Measurements from ENCODE around the gene NCAM1.

The NCAM1 gene

DNA sequence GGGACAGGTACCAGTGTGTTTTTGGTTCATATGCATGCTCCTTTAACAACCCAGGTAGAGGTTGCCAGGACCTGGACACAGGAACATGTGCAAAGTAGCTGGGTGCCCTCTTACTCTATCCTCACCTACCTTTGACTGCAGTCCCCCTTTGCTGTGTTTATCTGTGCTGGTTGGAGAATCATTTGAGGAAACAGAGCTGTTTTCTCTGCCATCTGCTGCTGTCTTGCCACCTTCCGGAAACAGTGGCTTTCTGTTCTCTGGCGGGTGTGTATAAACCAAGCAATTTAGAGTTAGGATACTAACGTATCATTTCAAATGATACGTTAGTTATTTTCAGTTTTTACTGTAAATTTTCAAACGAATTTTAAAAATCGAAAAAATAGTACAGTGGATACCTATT is 181.3 kb downstream of the NCAM1 start:
- DNase-seq, result no peak
- H3K79me2 ChIP-seq (ENCODE audit: insufficient read depth, low read length), result no peaks in the 10 kb centered on the region
- no peak overlapping the region for H3K27ac ChIP-seq (ENCODE audit: low read length)
- H3K9me3 ChIP-seq (ENCODE audit: insufficient read depth, low read length, severe bottlenecking), result no peaks in the 10 kb centered on the region
- no peak overlapping the region for H2AFZ ChIP-seq (ENCODE audit: low read depth, low read length)
- H3K36me3 ChIP-seq (ENCODE audit: insufficient read depth, low read length), result no peaks in the 10 kb centered on the region
- H3K9ac ChIP-seq (ENCODE audit: low read depth, low read length), result no peak overlapping the region
- H3K4me1 ChIP-seq (ENCODE audit: insufficient read depth, low read length), result no peaks in the 10 kb centered on the region
- no peak overlapping the region for H3K4me3 ChIP-seq (ENCODE audit: low read depth in 1 of 2, low read length in 2 of 2)
- H3K4me2 ChIP-seq (ENCODE audit: insufficient read depth, low read length), result no peak overlapping the region
- H4K20me1 ChIP-seq (ENCODE audit: insufficient read depth, low read length), result no peaks in the 10 kb centered on the region
- TF ChIP-seq CTCF (IDR thresholded peaks at IDR 0.05; ENCODE audit: borderline replicate concordance, extremely low read depth, low read length, poor library complexity, severe bottlenecking) (no peak), EZH2 (IDR thresholded peaks at IDR 0.05; ENCODE audit: borderline replicate concordance, low read depth, low read length, severe bottlenecking) (no peak)
- no peak for ATAC-seq (ENCODE audit: insufficient read depth, low read depth)
- H3K27me3 ChIP-seq (ENCODE audit: insufficient read depth, low read length, poor library complexity), result peaks cover 15% of the 10 kb centered on the region

GRCh38 chr11:113147249-113147648 is 186.0 kb downstream of the NCAM1 start:
- Histone ChIP-seq H3K36me3 (ENCODE audit: insufficient read depth, low read length) (no peaks in the 10 kb centered on the region), H4K20me1 (ENCODE audit: insufficient read depth, low read length) (no peaks in the 10 kb centered on the region), H3K27me3 (ENCODE audit: insufficient read depth, low read length, poor library complexity) (peaks cover 2% of the 10 kb centered on the region), H3K9me3 (ENCODE audit: insufficient read depth, low read length, severe bottlenecking) (no peaks in the 10 kb centered on the region), H2AFZ (ENCODE audit: low read depth, low read length) (no peak overlapping the region), H3K9ac (ENCODE audit: low read depth, low read length) (no peak overlapping the region), H3K27ac (ENCODE audit: low read length) (no peak overlapping the region), H3K4me1 (ENCODE audit: insufficient read depth, low read length) (no peaks in the 10 kb centered on the region), H3K4me2 (ENCODE audit: insufficient read depth, low read length) (no peak overlapping the region), H3K4me3 (ENCODE audit: low read depth in 1 of 2, low read length in 2 of 2) (no peak overlapping the region), H3K79me2 (ENCODE audit: insufficient read depth, low read length) (no peaks in the 10 kb centered on the region)
- TF ChIP-seq CTCF (IDR thresholded peaks at IDR 0.05; ENCODE audit: borderline replicate concordance, extremely low read depth, low read length, poor library complexity, severe bottlenecking), result no peak
- no peak for TF ChIP-seq EZH2 (IDR thresholded peaks at IDR 0.05; ENCODE audit: borderline replicate concordance, low read depth, low read length, severe bottlenecking)
- ATAC-seq (ENCODE audit: insufficient read depth, low read depth) (no peak), DNase-seq (no peak)

DNA sequence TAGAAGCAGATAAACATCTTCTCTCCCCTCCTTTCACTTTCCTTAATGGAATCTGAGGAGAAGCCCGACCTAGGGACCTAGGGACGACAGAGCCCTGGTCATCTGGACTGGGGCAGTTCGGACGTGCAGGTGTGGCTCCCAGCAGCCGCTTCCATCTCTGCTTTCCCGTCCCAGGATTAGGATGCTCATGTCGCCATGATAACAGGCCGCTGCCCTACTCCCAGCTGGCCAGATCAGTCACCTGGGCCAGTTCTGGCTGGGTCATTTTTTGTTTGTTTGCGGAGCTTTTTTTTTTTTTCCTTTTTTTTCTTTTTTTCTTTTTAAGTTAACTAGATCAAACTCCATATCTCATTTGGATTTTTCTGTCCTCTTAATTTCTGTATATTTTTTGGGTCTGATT is 186.9 kb downstream of the NCAM1 start:
- H3K79me2 ChIP-seq (ENCODE audit: insufficient read depth, low read length), result no peaks in the 10 kb centered on the region
- TF ChIP-seq EZH2 (IDR thresholded peaks at IDR 0.05; ENCODE audit: borderline replicate concordance, low read depth, low read length, severe bottlenecking) (no peak), CTCF (IDR thresholded peaks at IDR 0.05; ENCODE audit: borderline replicate concordance, extremely low read depth, low read length, poor library complexity, severe bottlenecking) (no peak)
- H3K4me1 ChIP-seq (ENCODE audit: insufficient read depth, low read length), result no peaks in the 10 kb centered on the region
- no peak overlapping the region for H3K9ac ChIP-seq (ENCODE audit: low read depth, low read length)
- H3K27ac ChIP-seq (ENCODE audit: low read length), result no peak overlapping the region
- H3K4me3 ChIP-seq (ENCODE audit: low read depth in 1 of 2, low read length in 2 of 2), result no peak overlapping the region
- H3K27me3 ChIP-seq (ENCODE audit: insufficient read depth, low read length, poor library complexity), result peaks cover 2% of the 10 kb centered on the region
- no peak for ATAC-seq (ENCODE audit: insufficient read depth, low read depth)
- H3K9me3 ChIP-seq (ENCODE audit: insufficient read depth, low read length, severe bottlenecking), result no peaks in the 10 kb centered on the region
- H3K4me2 ChIP-seq (ENCODE audit: insufficient read depth, low read length), result no peak overlapping the region
- no peaks in the 10 kb centered on the region for H3K36me3 ChIP-seq (ENCODE audit: insufficient read depth, low read length)
- H4K20me1 ChIP-seq (ENCODE audit: insufficient read depth, low read length), result no peaks in the 10 kb centered on the region
- DNase-seq, result no peak
- no peak overlapping the region for H2AFZ ChIP-seq (ENCODE audit: low read depth, low read length)

- Histone ChIP-seq H3K27me3 (ENCODE audit: insufficient read depth, low read length, poor library complexity) (peaks cover 2% of the 10 kb centered on the region), H3K9ac (ENCODE audit: low read depth, low read length) (no peak overlapping the region), H3K27ac (ENCODE audit: low read length) (no peak overlapping the region), H2AFZ (ENCODE audit: low read depth, low read length) (no peak overlapping the region), H3K4me3 (ENCODE audit: low read depth in 1 of 2, low read length in 2 of 2) (no peak overlapping the region), H4K20me1 (ENCODE audit: insufficient read depth, low read length) (no peaks in the 10 kb centered on the region), H3K4me2 (ENCODE audit: insufficient read depth, low read length) (no peak overlapping the region), H3K9me3 (ENCODE audit: insufficient read depth, low read length, severe bottlenecking) (no peaks in the 10 kb centered on the region), H3K79me2 (ENCODE audit: insufficient read depth, low read length) (no peaks in the 10 kb centered on the region), H3K4me1 (ENCODE audit: insufficient read depth, low read length) (no peaks in the 10 kb centered on the region), H3K36me3 (ENCODE audit: insufficient read depth, low read length) (no peaks in the 10 kb centered on the region)
- TF ChIP-seq EZH2 (IDR thresholded peaks at IDR 0.05; ENCODE audit: borderline replicate concordance, low read depth, low read length, severe bottlenecking), result no peak
- no peak for TF ChIP-seq CTCF (IDR thresholded peaks at IDR 0.05; ENCODE audit: borderline replicate concordance, extremely low read depth, low read length, poor library complexity, severe bottlenecking)
- ATAC-seq (ENCODE audit: insufficient read depth, low read depth) (no peak), DNase-seq (no peak)
Measured at GRCh38 chr11:113148652-113149051, 187.4 kb downstream of the NCAM1 start.
